Activated CD4-positive, alpha-beta T cell treated with anti-CD3 and anti-CD28 coated beads, Interleukin-2, amount 10 ng/mL, durations not matched to agents 7 days and 5 days (primary cell): ENCODE measurements around the gene SH3RF3. TPM values are rescaled to one million over a fixed set of nuclear protein-coding genes. Genes with fewer than 3 reads are reported as not detected.

Source experiments
- CTCF ChIA-PET: fragments of 350-600 bp; sonication (Branson Sonifier 250); formaldehyde crosslinking; loops from one replicate; lab custom pipeline; 2021; ENCODE audit warnings: antibody characterized with exemption; lab: Charles Lee
- POLR2A ChIA-PET: fragments of 350-600 bp; sonication (Branson Sonifier 250); formaldehyde crosslinking; loops from one replicate; lab custom pipeline; 2021; ENCODE audit warnings: antibody characterized with exemption; lab: Charles Lee
- DNase-seq: peaks from one replicate; pipeline ENCODE4 v3.0.0-alpha.2; 2020
- H3K27ac Mint-ChIP-seq: one replicate; pipeline ENCODE4 v1.8.0; 2021; ENCODE audit warnings: mild to moderate bottlenecking, moderate library complexity, mixed read lengths
- H3K27me3 Mint-ChIP-seq: one replicate; pipeline ENCODE4 v1.8.0; 2021; ENCODE audit warnings: mixed read lengths
- H3K36me3 Mint-ChIP-seq: one replicate; pipeline ENCODE4 v1.8.0; 2021; ENCODE audit warnings: low read depth, mixed read lengths
- H3K4me1 Mint-ChIP-seq: one replicate; pipeline ENCODE4 v1.8.0; 2021; ENCODE audit warnings: mixed read lengths
- H3K4me3 Mint-ChIP-seq: one replicate; pipeline ENCODE4 v1.8.0; 2021; ENCODE audit warnings: mild to moderate bottlenecking, moderate library complexity, mixed read lengths
- H3K9me3 Mint-ChIP-seq: one replicate; pipeline ENCODE4 v1.8.0; 2021; ENCODE audit warnings: mixed read lengths
- total RNA-seq, 2 experiments: library from RNA; stranded (reverse); gene quantifications; one replicate each; pipeline ENCODE4 v1.2.3, GENCODE V29; 2021

Gene SH3RF3
- total RNA-seq, 2 experiments from 2014 or later = 0.08 to 0.17 TPM

DNA sequence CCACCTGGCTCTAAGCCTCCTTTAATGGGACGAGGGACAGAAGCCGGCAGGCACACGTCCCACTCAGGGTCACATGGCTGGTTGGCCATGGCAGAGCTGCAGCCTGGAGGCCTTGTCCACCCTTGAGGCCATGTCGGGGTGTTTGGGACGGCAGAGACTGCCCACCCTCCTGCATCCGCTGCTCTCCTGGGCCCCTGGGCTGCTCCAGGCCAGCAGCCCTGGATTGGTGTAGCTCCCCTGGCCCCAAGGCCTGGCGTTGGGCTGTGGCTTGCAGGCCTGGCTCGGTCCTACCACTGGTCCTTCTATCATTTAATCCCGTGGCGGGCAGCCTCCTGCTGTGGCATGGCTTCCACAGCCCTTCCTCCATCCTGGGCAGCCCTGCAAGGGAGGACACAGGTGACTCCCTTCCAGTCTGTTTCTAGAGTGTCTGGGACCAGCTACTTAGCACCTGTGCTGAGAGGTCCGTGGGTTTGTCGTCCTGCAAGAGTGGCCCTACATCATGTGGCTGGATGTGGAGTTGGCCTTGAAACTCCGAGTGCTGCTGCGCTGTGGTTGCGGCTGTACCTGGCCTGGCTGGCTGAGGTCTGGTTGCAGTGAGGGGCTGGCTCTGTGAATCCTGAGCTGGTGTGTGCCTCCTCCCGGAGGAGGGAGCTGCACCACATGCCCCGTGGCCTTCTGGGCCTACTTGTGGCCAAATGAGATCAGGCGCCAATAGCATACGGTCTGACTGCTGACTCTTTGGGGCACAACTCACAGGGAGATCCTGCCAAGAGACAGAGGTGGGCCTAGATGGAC, 67.3 kb downstream of the SH3RF3 start:
- ChIA-PET POLR2A (no interaction called here), CTCF (interaction anchor here (0.5 to 1.0 kb wide), 2 partner anchors 25 to 121 kb away, joined by 3 read pairs; no protein-coding TSS in a partner anchor)
- Mint-ChIP-seq H3K9me3 (no peaks in the 10 kb centered on the region), H3K4me3 (no peak overlapping the region), H3K27ac (no peak overlapping the region), H3K27me3 (peaks cover 17% of the 10 kb centered on the region), H3K4me1 (no peaks in the 10 kb centered on the region), H3K36me3 (no peaks in the 10 kb centered on the region)
- no peak for DNase-seq

DNA sequence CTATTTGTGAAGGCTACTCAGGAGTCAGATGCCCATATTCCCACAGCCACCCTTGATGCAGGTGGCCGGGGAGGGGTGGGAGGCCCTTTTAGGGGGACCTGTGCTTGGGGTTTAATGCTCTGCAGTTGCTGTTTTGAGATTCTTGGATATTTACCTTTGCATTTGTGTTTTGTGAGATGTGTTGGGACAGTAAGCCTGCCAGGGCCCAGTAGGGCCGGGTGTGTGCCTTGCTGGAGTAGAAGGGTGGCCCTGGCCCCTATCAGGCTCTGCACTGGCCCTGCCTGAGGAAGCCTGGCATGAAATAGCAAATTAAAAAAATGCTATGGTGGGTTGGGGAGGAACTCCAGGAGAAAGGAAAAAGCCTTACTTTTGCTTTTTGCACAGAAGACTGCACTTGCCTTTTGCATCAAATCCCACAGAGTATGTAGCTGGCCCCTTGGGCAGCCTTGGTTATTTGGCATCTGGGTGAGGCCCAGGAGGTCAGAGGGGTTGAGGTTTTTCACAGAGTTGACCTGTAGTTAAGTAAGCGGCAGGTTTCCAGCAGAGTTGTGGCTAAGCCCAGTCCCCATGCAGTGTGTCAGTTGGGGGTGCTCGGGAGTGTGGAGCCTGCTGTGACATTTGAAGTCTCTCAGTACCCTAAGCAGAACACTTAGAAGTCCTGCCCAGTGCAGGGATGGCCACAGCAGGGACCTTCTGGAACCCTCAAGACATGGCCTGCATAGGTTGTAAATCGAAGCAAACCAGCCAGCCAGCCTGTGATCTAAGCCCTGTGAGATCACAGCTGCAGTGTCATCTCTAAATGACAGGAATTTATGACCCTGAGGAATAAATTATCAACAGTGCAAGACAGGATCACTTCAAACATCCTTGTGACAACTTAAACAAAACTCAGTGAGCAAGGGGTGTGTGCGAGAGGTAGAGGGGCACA, 68.8 kb downstream of the SH3RF3 start:
- no peaks in the 10 kb centered on the region for H3K4me1 Mint-ChIP-seq
- POLR2A ChIA-PET = no interaction called here
- H3K4me3 Mint-ChIP-seq = no peak overlapping the region
- no peak overlapping the region for H3K27ac Mint-ChIP-seq
- H3K9me3 Mint-ChIP-seq = no peaks in the 10 kb centered on the region
- no peak for DNase-seq
- H3K27me3 Mint-ChIP-seq = peaks cover 10% of the 10 kb centered on the region
- CTCF ChIA-PET = interaction anchor here (0.6 kb wide), 1 partner anchor 14 kb away, joined by 3 read pairs; no protein-coding TSS in a partner anchor
- no peaks in the 10 kb centered on the region for H3K36me3 Mint-ChIP-seq

GRCh38 chr2:109199790-109200189, 70.8 kb downstream of the SH3RF3 start:
- CTCF ChIA-PET = no interaction called here

GRCh38 chr2:109200616-109201464, 71.8 kb downstream of the SH3RF3 start:
- H3K4me3 Mint-ChIP-seq = no peak overlapping the region
- DNase-seq = no peak
- H3K4me1 Mint-ChIP-seq = no peaks in the 10 kb centered on the region
- H3K27me3 Mint-ChIP-seq = peaks cover 14% of the 10 kb centered on the region
- no peak overlapping the region for H3K27ac Mint-ChIP-seq
- POLR2A ChIA-PET = no interaction called here
- no peaks in the 10 kb centered on the region for H3K36me3 Mint-ChIP-seq
- no peaks in the 10 kb centered on the region for H3K9me3 Mint-ChIP-seq
- CTCF ChIA-PET = no interaction called here

More at GRCh38 chr2:109199790-109200189, 70.8 kb downstream of the SH3RF3 start:
- POLR2A ChIA-PET = no interaction called here
- H3K9me3 Mint-ChIP-seq = no peaks in the 10 kb centered on the region
- H3K36me3 Mint-ChIP-seq = no peaks in the 10 kb centered on the region
- H3K27me3 Mint-ChIP-seq = peaks cover 14% of the 10 kb centered on the region
- DNase-seq = no peak
- H3K4me1 Mint-ChIP-seq = no peaks in the 10 kb centered on the region
- no peak overlapping the region for H3K27ac Mint-ChIP-seq
- no peak overlapping the region for H3K4me3 Mint-ChIP-seq

- H3K4me1 Mint-ChIP-seq = no peaks in the 10 kb centered on the region
- no peak overlapping the region for H3K4me3 Mint-ChIP-seq
- H3K9me3 Mint-ChIP-seq = no peaks in the 10 kb centered on the region
- no peaks in the 10 kb centered on the region for H3K36me3 Mint-ChIP-seq
- ChIA-PET POLR2A (no interaction called here), CTCF (no interaction called here)
- H3K27me3 Mint-ChIP-seq = peaks cover 17% of the 10 kb centered on the region
- no peak for DNase-seq
- H3K27ac Mint-ChIP-seq = no peak overlapping the region
These were observed 72.7 kb downstream of the SH3RF3 start for GRCh38 chr2:109201465-109202327.

GRCh38 chr2:109202486-109202885, 73.5 kb downstream of the SH3RF3 start:
- no peak overlapping the region for H3K4me3 Mint-ChIP-seq
- H3K4me1 Mint-ChIP-seq = no peaks in the 10 kb centered on the region
- no peak overlapping the region for H3K27ac Mint-ChIP-seq
- CTCF ChIA-PET = no interaction called here
- POLR2A ChIA-PET = interaction anchor here (0.6 kb wide), 1 partner anchor 1282 kb away, joined by 3 read pairs; no protein-coding TSS in a partner anchor
- H3K27me3 Mint-ChIP-seq = peaks cover 25% of the 10 kb centered on the region
- H3K9me3 Mint-ChIP-seq = no peaks in the 10 kb centered on the region
- no peak for DNase-seq
- no peaks in the 10 kb centered on the region for H3K36me3 Mint-ChIP-seq

GRCh38 chr2:109203246-109204011, 74.4 kb downstream of the SH3RF3 start:
- CTCF ChIA-PET = no interaction called here
- Mint-ChIP-seq H3K4me1 (no peaks in the 10 kb centered on the region), H3K36me3 (no peaks in the 10 kb centered on the region), H3K4me3 (no peak overlapping the region), H3K9me3 (no peaks in the 10 kb centered on the region), H3K27ac (no peak overlapping the region), H3K27me3 (peaks cover 32% of the 10 kb centered on the region)
- POLR2A ChIA-PET = no interaction called here
- no peak for DNase-seq

DNA sequence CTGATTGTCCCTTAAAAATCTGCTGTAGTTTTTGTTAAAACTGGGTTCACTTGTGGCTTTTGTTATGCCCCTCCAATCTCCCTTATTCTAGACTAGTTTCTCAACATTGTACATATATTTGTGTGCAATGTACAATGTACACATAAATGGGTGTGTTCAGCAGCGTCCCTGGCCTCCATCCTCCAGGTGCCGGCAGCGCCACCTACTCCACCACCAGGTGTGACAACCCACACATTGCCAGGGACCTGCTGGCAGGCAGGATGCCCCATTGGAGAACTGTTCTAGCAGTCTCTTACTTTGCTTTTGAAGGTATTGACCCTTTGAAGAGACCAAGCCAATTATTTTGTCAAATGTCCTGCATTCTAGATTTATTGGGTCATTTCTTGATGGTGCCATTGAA, 75.4 kb downstream of the SH3RF3 start:
- no peaks in the 10 kb centered on the region for H3K36me3 Mint-ChIP-seq
- no peaks in the 10 kb centered on the region for H3K4me1 Mint-ChIP-seq
- no peak overlapping the region for H3K27ac Mint-ChIP-seq
- ChIA-PET CTCF (no interaction called here), POLR2A (no interaction called here)
- DNase-seq = no peak
- H3K9me3 Mint-ChIP-seq = no peaks in the 10 kb centered on the region
- no peak overlapping the region for H3K4me3 Mint-ChIP-seq
- peaks cover 41% of the 10 kb centered on the region for H3K27me3 Mint-ChIP-seq

DNA sequence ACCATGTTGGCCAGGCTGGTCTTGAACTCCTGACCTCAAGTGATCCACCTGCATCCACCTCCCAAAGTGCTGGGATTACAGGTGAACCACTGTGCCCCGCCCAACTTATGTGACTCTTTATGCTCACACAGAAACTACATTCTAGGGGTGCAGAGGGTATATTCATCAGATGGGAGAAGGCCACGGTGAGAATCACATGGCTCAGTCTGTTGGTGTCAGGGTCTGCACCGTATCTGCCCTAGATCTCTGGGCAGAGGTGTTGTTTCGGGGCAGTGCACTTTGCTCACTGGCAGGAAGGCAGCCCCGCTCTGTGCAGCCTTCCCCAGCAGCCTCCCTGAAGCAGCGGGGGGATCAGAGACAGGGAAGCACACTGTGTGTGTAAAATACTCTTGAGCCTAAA, 76.4 kb downstream of the SH3RF3 start:
- DNase-seq = no peak
- no peak overlapping the region for H3K27ac Mint-ChIP-seq
- no peak overlapping the region for H3K4me3 Mint-ChIP-seq
- ChIA-PET POLR2A (no interaction called here), CTCF (no interaction called here)
- H3K4me1 Mint-ChIP-seq = no peaks in the 10 kb centered on the region
- H3K9me3 Mint-ChIP-seq = no peaks in the 10 kb centered on the region
- H3K36me3 Mint-ChIP-seq = no peaks in the 10 kb centered on the region
- H3K27me3 Mint-ChIP-seq = peaks cover 51% of the 10 kb centered on the region

DNA sequence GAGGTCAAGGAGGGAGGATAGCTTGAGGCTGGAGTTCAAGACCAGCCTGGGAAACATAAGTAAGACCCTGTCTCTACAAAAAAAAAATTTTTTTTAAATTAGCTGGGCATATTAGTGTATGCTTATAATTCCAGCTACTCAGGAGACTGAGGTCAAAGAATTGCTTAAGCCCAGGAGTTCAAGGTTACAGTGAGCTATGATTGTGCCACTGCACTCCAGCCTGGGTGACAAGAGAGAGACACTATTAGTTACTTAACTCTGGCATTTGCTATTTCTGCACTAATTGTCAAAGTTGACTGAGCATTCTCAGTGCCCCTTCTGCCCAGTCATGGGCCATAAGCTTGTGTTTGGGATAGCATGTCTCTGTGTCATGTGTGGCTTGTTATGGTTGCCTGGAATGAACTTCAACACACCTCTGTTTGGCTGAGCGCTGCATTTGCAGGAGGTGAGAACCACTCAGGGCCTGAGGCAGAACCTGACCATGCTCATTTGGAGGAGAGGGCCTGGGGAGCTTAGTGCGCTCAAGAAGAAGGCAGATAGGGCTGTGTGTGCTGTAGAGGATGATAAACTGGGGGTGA, 77.7 kb downstream of the SH3RF3 start:
- H3K4me1 Mint-ChIP-seq = no peaks in the 10 kb centered on the region
- no peak overlapping the region for H3K27ac Mint-ChIP-seq
- H3K36me3 Mint-ChIP-seq = no peaks in the 10 kb centered on the region
- ChIA-PET POLR2A (no interaction called here), CTCF (no interaction called here)
- peaks cover 59% of the 10 kb centered on the region for H3K27me3 Mint-ChIP-seq
- DNase-seq = no peak
- H3K4me3 Mint-ChIP-seq = no peak overlapping the region
- no peaks in the 10 kb centered on the region for H3K9me3 Mint-ChIP-seq

DNA sequence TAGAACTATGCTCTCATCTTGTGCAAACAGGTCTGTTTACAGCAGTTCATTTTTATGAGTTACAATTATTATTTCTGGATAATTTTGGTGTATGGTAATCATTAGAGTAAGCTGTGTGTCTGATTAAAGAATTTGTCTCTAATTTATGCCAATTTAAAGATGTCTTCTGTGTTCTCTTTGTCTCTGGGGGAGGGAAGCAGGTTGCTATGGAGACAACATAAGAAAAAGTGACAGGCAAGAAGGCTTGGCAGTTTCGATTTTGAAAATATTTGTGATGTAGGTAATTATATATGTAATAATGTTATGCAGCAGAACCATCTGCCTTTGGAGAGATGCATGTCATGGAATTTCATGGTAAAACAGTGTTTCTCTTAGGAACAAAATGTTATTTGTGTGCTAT, 78.2 kb downstream of the SH3RF3 start:
- CTCF ChIA-PET = interaction anchor here (0.6 kb wide), 1 partner anchor 17 kb away, joined by 3 read pairs; no protein-coding TSS in a partner anchor

More for the DNA sequence above, 78.2 kb downstream of the SH3RF3 start:
- peaks cover 63% of the 10 kb centered on the region for H3K27me3 Mint-ChIP-seq
- DNase-seq = no peak
- no peak overlapping the region for H3K27ac Mint-ChIP-seq
- no peaks in the 10 kb centered on the region for H3K36me3 Mint-ChIP-seq
- POLR2A ChIA-PET = no interaction called here
- H3K4me3 Mint-ChIP-seq = no peak overlapping the region
- no peaks in the 10 kb centered on the region for H3K9me3 Mint-ChIP-seq
- H3K4me1 Mint-ChIP-seq = no peaks in the 10 kb centered on the region
